Panc1 (cell line): ENCODE data around the gene NOTCH4. TPM values are rescaled to one million over a fixed set of nuclear protein-coding genes. Genes with fewer than 3 reads are reported as not detected.

Source experiments
- ATAC-seq: fragments of 200-7000 bp; cut with Tn5 transposase; 2 replicates; pipeline ENCODE4 v1.9.1; 2020; ENCODE audit warnings: mild to moderate bottlenecking, moderate library complexity
- BruUV-seq: library from RNA; stranded (reverse); fragments of 400-500 nt; replicated peaks from 2 replicates; lab custom pipeline; 2021; lab: Mats Ljungman, UMichigan
- CTCF ChIA-PET: fragments of 300-600 bp; sonication (Branson Sonifier 250); formaldehyde crosslinking; loops from one replicate; lab custom pipeline; 2022; ENCODE audit warnings: antibody characterized with exemption; lab: Charles Lee
- POLR2A ChIA-PET: fragments of 300-600 bp; sonication (Branson Sonifier 250); formaldehyde crosslinking; loops from one replicate; lab custom pipeline; 2022; ENCODE audit warnings: antibody characterized with exemption; lab: Charles Lee
- DNase-seq: peaks from one replicate; pipeline ENCODE4 v3.0.0-alpha.2; 2010; ENCODE audit warnings: low read depth, low spot score
- H3K27ac ChIP-seq: 2 replicates; pipeline ENCODE4 v1.5.1; 2011; ENCODE audit warnings: mild to moderate bottlenecking, low read length, inconsistent platforms
- H3K27me3 ChIP-seq: fragments of 200-500 bp; sonication (Bioruptor generic); 2 replicates; pipeline ENCODE4 v1.6.0; 2014; ENCODE audit warnings: low read length, inconsistent platforms; ENCODE audit not compliant: control insufficient read depth, insufficient read depth
- H3K36me3 ChIP-seq: fragments of 200-500 bp; sonication (Bioruptor generic); 2 replicates; pipeline ENCODE4 v1.5.1; 2014; ENCODE audit warnings: inconsistent platforms, mild to moderate bottlenecking, low read length, moderate library complexity; ENCODE audit not compliant: control insufficient read depth, insufficient read depth
- H3K4me1 ChIP-seq: 2 replicates; pipeline ENCODE4 v1.5.1; 2011; ENCODE audit warnings: inconsistent platforms, mild to moderate bottlenecking, low read length, moderate library complexity; ENCODE audit not compliant: control insufficient read depth, insufficient read depth
- H3K4me3 ChIP-seq, 2 experiments: 2 replicates each; pipeline ENCODE4 v1.5.1; 2011 to 2012; ENCODE audit warnings: low read depth in 2 of 2, low read length in 2 of 2, mild to moderate bottlenecking in 2 of 2, inconsistent platforms in 1 of 2, moderate library complexity in 1 of 2
- H3K9me3 ChIP-seq: fragments of 200-500 bp; sonication (Bioruptor generic); 2 replicates; pipeline ENCODE4 v1.5.1; 2014; ENCODE audit warnings: low read depth, mild to moderate bottlenecking, inconsistent platforms, low read length, moderate library complexity; ENCODE audit not compliant: control insufficient read depth, insufficient read depth
- CTCF ChIP-seq: fragments of 450-650 bp; IDR thresholded peaks from 2 replicates; pipeline ENCODE4 v1.5.1; 2017; ENCODE audit warnings: mild to moderate bottlenecking
- POLR2AphosphoS5 ChIP-seq: IDR thresholded peaks from 2 replicates; pipeline ENCODE4 v1.6.1; 2012; ENCODE audit warnings: mild to moderate bottlenecking, low read depth, low read length, moderate library complexity
- REST ChIP-seq, 2 experiments: IDR thresholded peaks; 2 replicates each; pipeline ENCODE4 v1.6.1; 2011 to 2012; ENCODE audit warnings: low read depth in 2 of 2, control low read depth in 1 of 2, low read length in 1 of 2, mild to moderate bottlenecking in 1 of 2, moderate library complexity in 1 of 2; ENCODE audit not compliant: insufficient read depth in 1 of 2
- SIN3A ChIP-seq: IDR thresholded peaks from 2 replicates; pipeline ENCODE4 v1.6.1; 2012; ENCODE audit warnings: low read depth, mild to moderate bottlenecking, low read length, moderate library complexity, borderline replicate concordance; ENCODE audit not compliant: insufficient read depth
- TCF7L2 ChIP-seq: IDR thresholded peaks from 2 replicates; pipeline ENCODE4 v1.6.1; 2011; ENCODE audit warnings: mild to moderate bottlenecking, low read depth, low read length, inconsistent platforms
- in situ Hi-C: cut with HindIII; loops from 2 replicates; pipeline ENCODE4 v1.10.0; 2016; ENCODE audit warnings: low sequenced_read_pairs, low pct_unique_long_range_greater_than_20kb
- intact Hi-C: fragments of 100-400 bp; cut with micrococcal nuclease; formaldehyde crosslinking; loops from one replicate; pipeline ENCODE4 v1.10.0; 2022; ENCODE audit not compliant: unreplicated experiment
- total RNA-seq: library from RNA; stranded (reverse); gene quantifications from one replicate; pipeline ENCODE4 v1.2.1, GENCODE V29; 2021; ENCODE audit not compliant: unreplicated experiment

NOTCH4 gene
- total RNA-seq, 1 experiment from 2014 or later = 2.0 TPM

GRCh38 chr6:32210191-32210601, 13.7 kb downstream of the NOTCH4 start:
- Histone ChIP-seq H3K9me3 (no peaks in the 10 kb centered on the region), H3K4me1 (no peaks in the 10 kb centered on the region), H3K36me3 (no peaks in the 10 kb centered on the region), H3K4me3 (no peak overlapping the region), H3K27ac (no peak overlapping the region), H3K27me3 (no peaks in the 10 kb centered on the region)
- POLR2A ChIA-PET = no interaction called here
- in situ Hi-C loops = no loop called here
- DNase-seq = no peak
- peak; percentile 44 for ATAC-seq
- TF ChIP-seq REST (IDR thresholded peaks at IDR 0.05; ENCODE audit: insufficient read depth in 1 of 2, low read depth in 2 of 2, low read length in 1 of 2) (no peak), SIN3A (no peak), POLR2AphosphoS5 (no peak)
- CTCF ChIA-PET = no interaction called here
- no TSS peak for BruUV-seq
- intact Hi-C loops = no loop called here

GRCh38 chr6:32208996-32209395, 14.9 kb downstream of the NOTCH4 start:
- ChIA-PET CTCF (no interaction called here), POLR2A (no interaction called here)
- Histone ChIP-seq H3K27ac (no peak overlapping the region), H3K27me3 (no peaks in the 10 kb centered on the region), H3K36me3 (no peaks in the 10 kb centered on the region), H3K4me1 (no peaks in the 10 kb centered on the region), H3K9me3 (no peaks in the 10 kb centered on the region), H3K4me3 (no peak overlapping the region)
- TF ChIP-seq TCF7L2 = no peak
- no peak for TF ChIP-seq SIN3A
- no peak for TF ChIP-seq CTCF
- no peak for TF ChIP-seq POLR2AphosphoS5
- no peak for TF ChIP-seq REST (IDR thresholded peaks at IDR 0.05; ENCODE audit: insufficient read depth in 1 of 2, low read depth in 2 of 2, low read length in 1 of 2)
- ATAC-seq = no peak
- no TSS peak for BruUV-seq
- DNase-seq = no peak
- intact Hi-C loops = no loop called here
- in situ Hi-C loops = no loop called here
